A549 treated with Hydrocortisone at 1 μM for 4 hours (cell line): ENCODE data around the gene MMP26. TPM values are rescaled to one million over a fixed set of nuclear protein-coding genes. Genes with fewer than 3 reads are reported as not detected.

Source experiments
- total RNA-seq: library from RNA; stranded (reverse); fragments of 200-300 nt; extraction: Qiagen RNA extraction; gene quantifications from 5 replicates; pipeline ENCODE4 v1.2.3, GENCODE V29; 2022

MMP26 gene
- not detected in 5 replicates for total RNA-seq

GRCh38 chr11:4704054-4704789 lies at the start of gene MMP26:
MMP26 (plus strand) TSS chr11:4704784.

GRCh38 chr11:4697585-4697984 lies 7.0 kb upstream of the MMP26 start, which contains the start of gene OR51E2:
OR51E2 (minus strand) TSS chr11:4697853; CDS start chr11:4682711, 15,142 bp downstream.

Other genes with a start within 250 kb of the MMP26 start
- gene OR52K1, start 222.1 kb upstream of the MMP26 start, total RNA-seq = not detected in 5 replicates
- not detected in 5 replicates for gene OR52M1, start 159.6 kb upstream of the MMP26 start, total RNA-seq
- gene OR52I2, start 123.0 kb upstream of the MMP26 start, total RNA-seq = not detected in 5 replicates
- gene OR52I1, start 110.7 kb upstream of the MMP26 start, total RNA-seq = not detected in 5 replicates
- gene TRIM68, start 96.6 kb upstream of the MMP26 start, total RNA-seq = 7.1 to 13.2 TPM (median 9.3 TPM) in 5 replicates
- not detected in 5 replicates for gene OR51D1, start 67.3 kb upstream of the MMP26 start, total RNA-seq
- not detected in 5 replicates for gene OR51E1, start 60.8 kb upstream of the MMP26 start, total RNA-seq
- not detected in 5 replicates for gene OR51E2, start 6.9 kb upstream of the MMP26 start, total RNA-seq
- not detected in 5 replicates for gene OR51F1, start 65.2 kb downstream of the MMP26 start, total RNA-seq
- gene OR52R1, start 99.6 kb downstream of the MMP26 start, total RNA-seq = not detected in 5 replicates
- not detected in 5 replicates for gene OR51F2, start 116.5 kb downstream of the MMP26 start, total RNA-seq
- not detected in 5 replicates for gene OR51S1, start 144.4 kb downstream of the MMP26 start, total RNA-seq
- not detected in 5 replicates for gene OR51T1, start 177.1 kb downstream of the MMP26 start, total RNA-seq
- not detected in 5 replicates for gene OR51A7, start 199.0 kb downstream of the MMP26 start, total RNA-seq
- gene OR51G2, start 214.6 kb downstream of the MMP26 start, total RNA-seq = not detected in 5 replicates
- gene OR51G1, start 219.6 kb downstream of the MMP26 start, total RNA-seq = not detected in 5 replicates
- gene OR51A4, start 242.8 kb downstream of the MMP26 start, total RNA-seq = not detected in 5 replicates